NCI-H1694 (cell line): Measurements from ENCODE around the gene ADGRE3.
A peak's percentile ranks its signal among the peaks of the same experiment; 100 is the strongest.

Experiments used
- DNase-seq: peaks from one replicate; lab custom pipeline; 2025; lab: John Stamatoyannopoulos, UW

Gene ADGRE3, protein sequence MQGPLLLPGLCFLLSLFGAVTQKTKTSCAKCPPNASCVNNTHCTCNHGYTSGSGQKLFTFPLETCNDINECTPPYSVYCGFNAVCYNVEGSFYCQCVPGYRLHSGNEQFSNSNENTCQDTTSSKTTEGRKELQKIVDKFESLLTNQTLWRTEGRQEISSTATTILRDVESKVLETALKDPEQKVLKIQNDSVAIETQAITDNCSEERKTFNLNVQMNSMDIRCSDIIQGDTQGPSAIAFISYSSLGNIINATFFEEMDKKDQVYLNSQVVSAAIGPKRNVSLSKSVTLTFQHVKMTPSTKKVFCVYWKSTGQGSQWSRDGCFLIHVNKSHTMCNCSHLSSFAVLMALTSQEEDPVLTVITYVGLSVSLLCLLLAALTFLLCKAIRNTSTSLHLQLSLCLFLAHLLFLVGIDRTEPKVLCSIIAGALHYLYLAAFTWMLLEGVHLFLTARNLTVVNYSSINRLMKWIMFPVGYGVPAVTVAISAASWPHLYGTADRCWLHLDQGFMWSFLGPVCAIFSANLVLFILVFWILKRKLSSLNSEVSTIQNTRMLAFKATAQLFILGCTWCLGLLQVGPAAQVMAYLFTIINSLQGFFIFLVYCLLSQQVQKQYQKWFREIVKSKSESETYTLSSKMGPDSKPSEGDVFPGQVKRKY

GRCh38 chr19:14674764-14675163, at the start of gene ADGRE3:
TSS of gene ADGRE3 (minus strand) at chr19:14674844. CDS start at chr19:14674770, 74 bp downstream.
- no peak for DNase-seq

DNA sequence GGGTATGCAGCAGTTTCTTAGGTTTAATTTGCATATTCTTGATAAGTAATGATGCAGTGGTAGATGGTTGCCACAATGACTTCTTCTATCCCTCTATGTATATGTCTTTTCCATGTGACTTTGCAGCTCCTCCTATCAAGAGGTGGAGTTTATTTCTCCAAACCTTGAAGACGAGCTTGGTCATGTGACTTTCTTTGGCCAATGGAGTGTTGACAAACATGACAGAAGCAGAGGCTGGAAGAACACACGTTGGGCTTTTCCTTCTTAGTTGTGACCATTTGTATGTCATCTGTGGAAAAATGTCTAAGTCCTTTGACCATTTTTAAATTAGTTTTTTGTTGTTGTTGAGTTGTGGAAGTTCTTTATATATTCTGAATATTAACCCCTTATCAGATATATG, 47.5 kb upstream of the ADGRE3 start:
- no peak for DNase-seq

DNA sequence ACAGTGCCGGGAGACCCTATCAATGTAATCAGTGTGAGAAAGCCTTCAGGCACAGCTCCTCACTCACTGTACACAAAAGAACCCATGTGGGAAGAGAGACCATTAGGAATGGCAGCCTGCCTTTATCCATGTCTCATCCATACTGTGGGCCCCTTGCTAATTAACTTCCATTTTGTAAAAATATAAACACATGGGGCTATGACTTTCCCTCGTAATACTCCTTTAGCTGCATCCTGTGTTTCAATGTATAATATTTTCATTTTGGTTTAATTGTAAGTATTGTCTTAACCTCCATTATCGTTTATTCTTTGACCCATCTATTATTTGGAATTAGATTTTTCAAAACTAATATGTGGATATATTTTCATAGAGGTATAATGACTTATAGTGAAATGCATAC, 44.5 kb upstream of the ADGRE3 start:
- DNase-seq = no peak

DNA sequence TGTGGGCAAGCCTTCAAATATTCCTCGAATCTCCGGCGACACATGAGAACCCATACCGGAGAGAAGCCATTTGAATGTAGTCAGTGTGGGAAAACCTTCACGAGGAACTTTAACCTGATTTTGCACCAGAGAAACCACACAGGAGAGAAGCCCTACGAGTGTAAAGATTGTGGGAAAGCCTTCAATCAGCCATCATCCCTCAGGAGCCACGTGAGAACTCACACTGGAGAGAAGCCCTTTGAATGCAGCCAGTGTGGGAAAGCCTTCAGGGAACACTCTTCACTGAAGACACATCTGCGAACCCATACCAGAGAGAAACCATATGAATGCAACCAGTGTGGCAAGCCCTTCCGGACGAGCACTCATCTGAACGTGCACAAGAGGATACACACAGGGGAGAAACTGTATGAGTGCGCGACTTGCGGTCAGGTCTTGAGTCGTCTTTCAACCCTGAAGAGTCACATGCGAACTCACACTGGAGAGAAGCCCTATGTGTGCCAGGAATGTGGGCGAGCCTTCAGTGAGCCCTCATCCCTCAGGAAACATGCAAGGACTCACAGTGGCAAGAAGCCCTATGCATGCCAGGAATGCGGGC, 44.0 kb upstream of the ADGRE3 start:
- DNase-seq = no peak

- no peak for DNase-seq
These were observed 41.2 kb upstream of the ADGRE3 start for GRCh38 chr19:14715841-14716240.

GRCh38 chr19:14704450-14704849, 29.8 kb upstream of the ADGRE3 start:
- no peak for DNase-seq

DNA sequence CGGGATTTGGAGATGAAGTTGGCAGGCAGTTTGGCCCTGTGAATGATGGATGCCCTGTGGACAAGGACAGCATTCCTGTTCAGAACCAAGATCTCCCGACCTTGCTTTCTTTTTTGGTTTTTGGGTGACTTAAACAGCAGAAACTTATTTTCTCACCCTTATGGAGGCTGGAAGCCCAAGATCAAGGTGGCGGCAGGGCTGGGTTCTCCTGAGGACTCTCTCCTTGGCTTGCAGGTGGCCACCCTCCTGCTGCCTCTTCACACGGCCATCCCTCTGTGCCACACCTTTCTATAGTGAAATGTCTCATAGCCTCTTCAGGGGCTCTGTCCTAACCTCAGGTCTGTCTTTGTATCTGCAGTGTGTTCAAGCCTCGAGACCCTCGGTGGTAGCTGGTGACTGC, 29.2 kb upstream of the ADGRE3 start:
- DNase-seq = no peak

GRCh38 chr19:14700711-14701375, 26.2 kb upstream of the ADGRE3 start:
- DNase-seq = no peak

GRCh38 chr19:14699641-14700040, 25.0 kb upstream of the ADGRE3 start:
- DNase-seq = no peak

GRCh38 chr19:14695471-14695870, 20.8 kb upstream of the ADGRE3 start:
- DNase-seq = no peak

DNA sequence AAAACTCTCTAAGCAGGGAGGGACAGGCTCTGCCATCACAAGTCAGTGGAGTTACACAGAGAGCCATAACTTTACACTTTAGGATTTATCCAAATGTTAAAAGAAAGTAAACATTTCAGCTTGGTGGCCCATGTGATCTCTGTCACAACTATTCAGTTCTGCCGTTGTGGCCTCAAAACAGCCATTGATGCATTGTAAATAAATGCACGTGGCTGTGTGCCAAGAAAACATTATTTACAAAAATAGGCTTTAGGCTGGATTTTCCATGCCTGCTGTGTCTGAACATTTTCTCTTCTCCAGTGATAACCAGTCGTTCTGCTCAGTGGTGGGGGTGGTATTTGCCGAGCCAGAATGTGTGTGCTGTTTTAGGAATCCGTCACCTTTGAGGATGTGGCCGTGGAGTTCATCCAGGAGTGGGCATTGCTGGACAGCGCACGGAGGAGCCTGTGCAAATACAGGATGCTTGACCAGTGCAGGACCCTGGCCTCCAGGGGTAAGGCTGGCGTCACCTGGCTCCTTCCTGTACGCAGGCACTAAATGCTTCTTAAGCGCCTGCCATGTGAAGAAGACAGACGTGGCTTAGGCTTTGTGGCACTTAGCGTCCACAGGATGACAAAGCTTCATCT, 20.1 kb upstream of the ADGRE3 start:
- DNase-seq = no peak

GRCh38 chr19:14689598-14690503, 15.2 kb upstream of the ADGRE3 start, which contains the start of gene ZNF333:
TSS of gene ZNF333 (plus strand) at chr19:14690048. CDS start at chr19:14693492, 3,444 bp downstream.
- DNase-seq = peak; percentile 84

DNA sequence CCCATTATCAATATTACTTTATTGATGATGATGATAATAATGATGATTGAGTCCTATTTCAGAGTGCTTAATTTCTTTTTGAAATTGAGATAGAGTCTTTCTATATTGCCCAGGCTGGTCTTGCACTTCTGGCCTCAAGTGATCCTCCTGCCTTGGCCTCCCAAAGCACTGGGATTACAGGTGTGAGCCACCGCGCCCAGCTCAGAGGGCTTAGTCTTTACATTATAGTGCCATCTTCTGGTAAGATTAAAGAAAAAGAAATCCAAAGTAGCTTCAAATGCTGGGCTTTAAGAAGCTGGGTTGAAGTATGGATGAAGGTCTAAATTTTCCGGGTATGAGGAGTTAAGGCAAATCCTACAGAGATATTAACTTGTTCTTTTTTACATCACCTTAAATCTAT, 11.8 kb upstream of the ADGRE3 start:
- no peak for DNase-seq

DNA sequence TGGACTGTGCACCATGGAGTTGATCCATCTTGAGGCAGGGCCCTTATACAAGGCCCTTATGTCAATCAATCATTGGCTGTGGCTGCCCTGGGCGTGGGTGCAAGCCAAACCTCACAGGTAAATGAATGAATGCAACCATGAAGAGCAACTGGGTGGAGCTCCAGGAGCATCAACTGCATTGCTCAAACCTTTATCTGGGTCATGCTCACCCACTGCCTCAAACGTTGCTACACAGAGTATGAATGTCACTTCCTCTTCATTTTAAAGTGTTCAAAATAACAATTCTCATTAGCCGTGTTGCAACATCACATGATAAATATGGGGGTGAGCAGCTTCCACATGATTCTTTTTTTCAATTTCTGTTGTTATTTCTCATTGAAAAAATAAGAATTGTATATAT, 8.8 kb upstream of the ADGRE3 start:
- DNase-seq = no peak

GRCh38 chr19:14682084-14682483, 7.4 kb upstream of the ADGRE3 start:
- no peak for DNase-seq

- DNase-seq = no peak
These were observed 3.6 kb upstream of the ADGRE3 start for GRCh38 chr19:14678199-14678598.

- DNase-seq = no peak
These were observed 2.8 kb upstream of the ADGRE3 start for GRCh38 chr19:14677464-14677863.

DNA sequence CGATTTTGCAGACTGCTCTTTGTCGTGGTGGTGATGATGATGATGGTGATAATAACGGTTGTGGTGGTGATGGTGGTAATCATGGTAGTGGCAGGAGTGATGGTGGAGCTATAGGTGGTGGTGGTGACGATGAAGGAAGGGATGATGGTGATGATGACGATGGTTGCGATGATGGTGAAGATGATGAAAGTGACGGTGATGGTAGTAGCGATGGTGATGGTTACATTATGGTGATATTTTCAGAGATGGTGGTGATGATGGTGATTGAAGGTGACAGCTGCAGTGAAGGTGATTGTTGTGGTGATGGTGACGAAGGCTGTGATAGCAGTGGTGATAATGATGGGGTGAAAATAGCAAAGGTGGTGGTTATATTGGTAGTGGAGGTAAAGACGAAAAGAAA, 2.1 kb upstream of the ADGRE3 start:
- no peak for DNase-seq

DNA sequence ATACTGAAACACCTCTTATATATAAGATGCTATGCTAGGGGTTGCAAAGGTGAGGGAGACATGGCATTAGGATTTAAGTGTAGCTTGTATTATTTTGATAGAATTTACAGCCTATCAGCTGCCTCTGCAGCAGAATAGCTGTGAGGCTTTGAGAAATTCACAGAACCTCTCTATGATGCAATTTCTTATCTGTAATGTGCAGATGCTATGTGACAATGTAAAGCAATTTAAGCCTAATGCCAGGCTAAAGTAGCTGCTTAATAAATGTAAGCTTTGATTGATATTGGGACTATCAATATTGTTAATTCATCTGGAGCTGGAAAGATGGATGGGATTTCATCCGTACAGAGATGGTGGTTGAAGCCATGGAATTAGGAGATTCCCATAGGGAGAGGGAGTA, 1.6 kb downstream of the ADGRE3 start:
- no peak for DNase-seq

DNA sequence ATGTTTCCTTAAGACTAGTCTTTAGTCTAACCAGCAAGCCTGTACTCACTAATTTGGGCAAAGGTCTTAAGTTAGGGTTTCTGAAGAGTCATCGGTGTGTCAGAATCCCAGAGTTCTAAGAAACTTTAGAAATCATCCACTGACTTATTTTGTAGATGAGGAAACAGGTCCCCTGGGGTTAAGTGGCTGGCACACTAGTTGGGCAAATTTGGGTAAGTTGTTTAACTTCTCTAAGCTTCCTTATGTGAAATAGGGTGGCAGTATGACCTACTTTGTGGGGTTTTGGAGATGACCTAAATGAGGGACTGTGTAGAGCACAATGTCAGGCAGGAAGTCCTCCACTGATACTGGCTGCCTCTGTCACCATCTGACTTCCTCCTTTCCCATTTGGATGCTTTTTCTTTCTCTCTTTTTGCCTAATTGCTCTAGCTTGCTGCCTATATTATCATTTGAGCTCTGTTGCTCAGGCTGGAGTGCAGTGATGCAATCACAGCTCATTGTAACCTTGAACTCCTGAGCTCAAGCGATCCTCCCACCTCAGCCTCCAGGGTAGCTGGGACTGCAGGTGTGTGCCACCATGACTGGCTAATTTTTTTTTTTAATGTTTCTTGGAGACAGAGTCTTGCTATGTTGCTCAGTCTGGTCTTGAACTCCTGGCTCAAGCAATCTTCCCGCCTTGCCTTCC, 2.3 kb downstream of the ADGRE3 start:
- DNase-seq = no peak
